Stimulated activated CD8-positive, alpha-beta memory T cell treated with anti-CD3 and anti-CD28 coated beads, Interleukin-15, amount 100 ng/mL, for 4 hours (primary cell): ENCODE measurements around the gene MPRIP.
"Not testable (repeated sequence)": the region's sequence is repeated elsewhere in the genome, so short reads cannot be mapped to it uniquely, and the experiment has no call there.

Source experiments
- DNase-seq, 2 donors: peaks; one replicate each; pipeline ENCODE4 v3.0.0-alpha.2; 2020; ENCODE audit warnings: low read depth in 2 of 2

Gene MPRIP

DNA sequence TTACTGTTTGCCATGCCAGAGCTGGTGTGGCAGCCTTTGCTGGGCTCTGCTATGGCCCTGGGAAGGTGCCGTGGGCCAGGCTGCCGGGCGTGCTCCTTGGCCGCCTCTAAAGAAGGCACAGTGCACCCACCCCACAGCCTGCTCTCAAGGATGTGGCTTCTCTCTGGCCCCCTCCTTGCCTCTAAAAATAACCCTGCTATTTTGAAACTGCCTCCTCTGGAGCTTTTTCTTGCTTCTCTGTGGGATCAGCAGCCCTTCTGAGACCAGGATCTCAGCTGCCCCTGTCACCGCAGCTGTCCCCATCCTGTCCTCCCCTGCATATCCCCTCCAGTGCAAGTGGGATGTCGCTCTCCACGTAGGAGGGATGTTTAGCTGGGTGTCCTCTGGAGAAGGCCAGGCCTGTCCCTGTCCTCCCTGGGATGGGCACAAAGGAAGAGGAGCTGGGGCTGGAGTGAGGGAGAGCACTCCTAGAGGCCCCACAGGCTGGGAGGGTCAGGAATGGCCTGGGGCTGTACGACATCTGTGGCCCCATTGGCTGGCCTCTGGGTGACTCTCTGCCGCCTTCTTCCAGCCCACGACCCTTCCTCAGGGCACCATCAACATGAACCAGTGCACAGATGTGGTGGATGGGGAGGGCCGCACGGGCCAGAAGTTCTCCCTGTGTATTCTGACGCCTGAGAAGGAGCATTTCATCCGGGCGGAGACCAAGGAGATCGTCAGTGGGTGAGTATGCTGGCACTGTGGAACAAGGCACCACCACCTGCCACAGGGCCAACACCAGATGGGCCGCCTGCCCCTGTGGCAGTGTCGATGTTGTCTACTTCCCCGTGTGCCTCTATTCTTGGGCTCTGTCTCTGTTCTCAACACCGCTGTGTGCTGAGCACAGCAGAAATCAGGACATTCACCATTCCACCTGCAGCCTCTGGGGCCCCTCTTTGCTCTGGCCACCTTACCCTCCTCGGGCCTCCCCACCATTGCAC is 84.2 kb downstream of the MPRIP start:
- no peak for DNase-seq

DNA sequence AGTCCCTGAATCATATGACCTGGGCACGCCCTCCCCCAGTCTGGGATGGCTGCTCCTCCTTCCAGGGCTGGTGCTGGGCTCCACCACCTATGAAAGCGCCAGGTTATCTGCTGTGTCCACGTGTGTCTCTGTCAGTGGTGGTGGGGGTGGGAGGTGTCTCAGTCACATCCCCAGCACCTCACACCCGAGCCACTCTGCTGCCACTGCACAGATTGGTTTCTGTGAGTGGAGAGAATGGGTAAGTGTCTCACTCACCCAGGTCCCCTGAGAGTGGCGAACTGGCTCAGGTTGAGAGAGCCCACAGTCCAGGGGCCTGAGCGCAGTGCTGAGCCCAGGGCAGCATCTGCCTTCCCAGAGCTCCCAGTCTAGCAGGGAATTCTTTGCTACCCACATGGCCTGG is 84.9 kb downstream of the MPRIP start:
- DNase-seq: no peak

DNA sequence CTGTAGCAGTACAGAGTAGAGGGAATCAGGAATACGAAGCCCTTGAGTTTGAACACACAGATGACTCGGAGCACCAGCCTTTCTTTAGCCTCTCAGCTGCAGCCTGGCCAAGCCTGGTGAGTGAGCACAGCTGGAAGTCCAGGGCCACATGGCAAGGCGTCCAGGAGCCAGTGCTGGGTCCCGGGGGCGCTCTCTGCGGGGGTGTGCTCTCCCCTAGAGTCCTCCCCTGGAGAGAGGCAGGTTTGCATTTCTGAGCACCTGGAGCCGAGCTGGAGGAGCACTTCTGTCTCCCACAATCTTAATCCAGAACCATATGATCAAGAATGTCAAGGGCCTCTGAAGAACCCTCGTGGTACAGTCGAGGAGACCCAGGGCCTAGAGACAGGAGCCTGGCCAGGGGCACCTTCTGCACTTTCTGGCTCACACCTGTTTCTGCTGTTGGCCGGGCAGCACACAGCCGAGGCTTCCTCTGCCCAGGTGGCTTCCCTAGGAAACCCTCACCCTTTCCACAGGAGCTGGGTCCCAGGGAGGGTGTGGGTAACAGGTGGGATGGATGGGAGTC is 85.6 kb downstream of the MPRIP start:
- no peak for DNase-seq

DNA sequence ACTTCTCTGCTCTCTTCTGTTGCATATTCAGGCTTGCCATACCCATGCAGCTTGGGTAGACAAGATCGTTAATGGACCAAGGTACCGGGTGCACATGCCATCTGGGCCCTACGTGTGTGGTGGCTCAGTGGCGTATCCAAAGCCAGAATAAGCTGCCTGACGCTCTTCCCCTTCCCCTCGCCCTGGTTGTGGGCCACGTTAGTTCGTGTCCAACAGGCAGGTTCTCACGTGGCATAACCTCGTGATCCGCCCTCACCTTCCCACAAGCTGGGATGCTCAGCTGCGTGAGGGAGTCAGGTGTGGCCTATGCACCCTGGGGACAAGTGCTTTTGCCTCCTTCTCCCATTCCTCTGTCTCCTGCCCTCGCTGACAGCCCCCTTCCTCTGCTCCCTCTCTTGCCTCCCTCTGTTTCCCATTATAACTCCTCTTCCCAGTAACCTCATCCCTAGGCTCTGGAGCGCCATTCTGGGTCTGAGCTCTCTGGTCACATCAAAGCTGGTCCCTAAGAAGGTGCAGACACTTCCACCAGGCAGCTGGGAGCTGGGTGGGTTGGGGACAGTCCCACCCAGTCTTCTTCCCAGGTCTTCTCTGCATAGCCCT is 86.3 kb downstream of the MPRIP start:
- no peak for DNase-seq

DNA sequence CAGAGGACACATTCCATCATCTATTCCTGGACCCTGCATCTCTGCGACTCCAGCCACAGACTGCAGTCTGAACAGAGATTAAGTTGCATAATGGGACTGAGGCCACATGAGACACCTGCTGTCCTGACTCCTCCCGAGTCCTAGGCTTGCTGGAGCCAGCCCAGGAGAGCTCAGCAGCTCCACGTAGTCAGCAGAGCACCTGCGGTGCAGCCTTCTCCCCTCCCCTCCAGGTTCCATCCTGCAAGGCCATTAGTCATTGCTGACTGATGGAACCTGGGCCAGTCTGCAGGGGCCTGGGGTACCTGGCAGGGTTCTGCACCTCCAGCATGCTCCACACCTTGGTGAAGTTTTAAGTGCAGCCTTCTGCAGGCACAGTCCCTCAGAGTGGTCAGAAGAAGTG is 87.2 kb downstream of the MPRIP start:
- no peak for DNase-seq

DNA sequence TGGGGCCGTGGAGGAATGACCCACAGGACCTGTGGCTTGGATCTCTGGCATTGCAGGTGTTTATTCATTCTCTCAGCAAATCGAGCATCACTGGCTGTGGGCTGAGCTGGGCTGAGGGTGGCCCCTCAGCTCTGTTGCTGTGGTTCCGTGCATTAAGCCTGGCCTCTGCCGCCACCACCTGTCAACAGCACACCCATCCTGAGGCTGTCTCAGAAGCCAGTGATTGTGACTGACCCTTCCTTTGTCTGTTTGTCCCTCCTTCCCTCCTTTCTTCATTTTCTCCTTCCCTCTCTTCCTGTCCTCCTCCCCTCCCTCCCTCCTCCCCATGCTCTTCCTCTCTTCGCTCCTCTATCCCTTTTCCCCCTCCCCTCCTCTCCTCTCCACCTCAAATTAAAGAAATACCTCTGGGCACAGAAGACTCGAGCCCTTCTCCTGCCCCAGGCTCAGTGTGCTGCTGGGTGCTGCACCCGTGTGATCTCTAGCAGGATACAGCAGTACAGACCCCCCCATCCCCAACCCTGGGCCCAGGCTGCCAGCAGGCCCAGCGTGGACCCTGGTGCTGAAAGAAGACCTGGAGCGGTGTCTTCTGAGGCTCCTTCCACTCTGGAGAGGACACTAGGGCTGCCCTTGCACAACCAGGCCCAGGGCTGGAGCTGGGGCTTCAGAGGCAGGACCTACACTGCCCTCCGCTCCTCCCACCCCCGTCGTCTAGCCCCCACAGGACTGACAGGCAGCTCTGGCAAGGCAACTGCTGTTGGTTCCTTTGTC is 88.0 kb downstream of the MPRIP start:
- no peak for DNase-seq

DNA sequence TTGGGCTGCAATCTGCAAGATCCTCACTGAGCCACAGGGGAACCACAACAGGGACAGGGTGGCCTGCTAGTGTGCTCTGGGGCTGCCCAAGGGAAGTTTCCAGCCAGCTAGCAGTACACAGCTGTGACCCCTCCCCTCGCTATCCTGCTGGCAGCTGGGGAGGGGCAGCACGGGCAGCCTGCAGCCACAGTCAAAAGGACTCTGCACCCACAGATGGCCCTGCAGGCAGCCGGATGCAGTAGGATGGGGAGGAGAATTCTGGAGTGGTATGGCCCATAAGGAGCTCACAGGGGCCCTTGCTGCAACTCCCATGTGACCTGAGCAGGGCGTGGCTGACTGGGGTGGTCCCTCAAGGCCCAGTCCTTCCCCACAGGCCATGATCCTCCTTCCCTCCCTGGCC is 89.6 kb downstream of the MPRIP start:
- no peak for DNase-seq

DNA sequence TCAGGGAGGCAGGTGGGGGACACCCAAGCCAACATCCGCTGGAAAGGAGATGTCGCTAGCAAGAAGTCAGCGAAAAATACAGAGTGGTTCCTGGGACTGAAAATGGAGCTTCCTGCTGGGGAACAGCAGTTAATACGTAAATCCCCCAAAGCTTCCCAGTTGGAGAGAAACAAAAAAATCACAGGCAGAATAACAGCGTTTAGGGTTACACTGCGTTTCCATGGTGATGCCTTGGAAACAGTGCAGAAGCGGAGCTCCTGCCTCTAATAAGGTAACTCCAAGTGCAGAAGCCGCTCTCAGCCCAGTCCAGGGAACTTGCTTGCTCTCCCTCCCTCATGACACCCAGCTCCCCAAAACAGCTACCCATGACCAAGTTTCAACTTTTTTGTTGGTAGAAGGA is 90.5 kb downstream of the MPRIP start:
- no peak for DNase-seq

DNA sequence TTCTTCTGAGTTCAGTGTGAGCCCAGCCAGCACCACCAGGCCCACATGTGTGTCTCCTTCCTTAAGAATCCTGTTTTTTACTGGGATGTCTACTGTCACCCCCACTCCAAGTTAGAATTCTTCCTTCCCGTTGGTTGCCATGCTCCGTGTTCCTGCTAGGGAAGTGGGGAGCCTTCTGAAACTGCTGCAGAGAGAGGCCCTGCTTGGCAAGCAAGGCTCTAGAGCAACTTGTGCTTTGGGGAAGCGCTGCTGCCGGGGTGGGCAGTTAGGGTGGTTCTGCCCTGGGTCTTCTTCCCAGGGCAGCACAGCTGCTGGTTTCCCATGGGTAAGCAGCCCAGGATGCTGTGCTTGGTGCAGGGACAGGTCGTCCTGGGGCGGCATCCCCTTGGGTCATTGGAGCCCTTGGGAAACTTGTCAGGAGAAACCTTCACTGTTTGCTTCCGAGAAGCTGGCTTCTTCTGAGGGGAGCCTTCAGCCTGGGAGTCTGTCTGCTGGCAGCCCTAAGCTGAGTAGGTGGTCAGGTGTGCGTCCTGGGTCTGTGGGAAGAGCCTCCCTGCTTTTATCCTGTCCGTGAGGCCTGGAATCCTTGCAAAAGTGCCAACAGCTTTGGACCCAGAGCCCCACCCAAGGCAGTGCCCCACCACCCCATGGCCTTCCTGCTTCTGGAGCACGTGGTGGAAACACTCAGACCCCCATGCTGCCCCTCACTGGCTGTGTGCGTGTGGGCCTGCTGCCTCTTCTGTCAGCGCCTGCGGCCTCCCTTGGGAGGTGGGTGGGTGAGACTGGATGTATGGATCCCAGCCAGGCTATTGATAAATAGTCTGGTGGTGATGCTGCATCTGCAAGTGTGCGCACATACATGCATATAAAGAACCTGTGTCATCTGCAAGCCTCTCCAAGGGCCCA is 92.0 kb downstream of the MPRIP start:
- DNase-seq: no peak

DNA sequence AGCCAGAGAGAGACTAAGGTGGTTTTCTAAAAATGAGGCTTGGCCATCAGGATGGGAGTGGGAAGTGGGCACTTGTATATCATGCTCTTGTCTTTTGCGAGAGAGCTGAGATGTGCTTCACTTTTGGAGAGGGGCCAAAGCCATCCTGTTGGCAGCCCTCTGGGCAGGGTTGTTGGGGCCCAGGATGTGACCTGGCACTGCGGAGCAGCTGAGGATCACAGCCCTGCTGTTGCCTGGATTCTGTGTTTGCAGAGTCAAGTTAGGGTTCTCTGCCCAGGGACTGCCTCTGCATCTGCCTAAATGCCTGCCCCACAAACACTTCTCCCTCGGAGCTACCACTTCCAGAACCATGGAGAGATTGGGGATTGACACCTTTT is 92.7 kb downstream of the MPRIP start:
- no peak for DNase-seq

DNA sequence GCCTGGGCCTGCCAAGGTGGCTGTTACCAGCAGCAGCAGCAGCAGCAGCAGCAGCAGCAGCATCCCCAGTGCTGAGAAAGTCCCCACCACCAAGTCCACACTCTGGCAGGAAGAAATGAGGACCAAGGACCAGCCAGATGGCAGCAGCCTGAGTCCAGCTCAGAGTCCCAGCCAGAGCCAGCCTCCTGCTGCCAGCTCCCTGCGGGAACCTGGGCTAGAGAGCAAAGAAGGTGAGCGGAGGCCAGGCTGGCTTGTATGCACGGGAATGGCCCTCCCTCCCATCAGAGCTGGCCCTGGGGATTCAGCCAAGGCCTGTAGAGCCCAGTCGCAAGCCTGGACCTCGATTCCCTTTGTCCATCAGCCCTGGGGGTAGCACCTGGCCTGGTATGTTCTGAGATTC is 94.0 kb downstream of the MPRIP start:
- not testable (repeated sequence) for DNase-seq

DNA sequence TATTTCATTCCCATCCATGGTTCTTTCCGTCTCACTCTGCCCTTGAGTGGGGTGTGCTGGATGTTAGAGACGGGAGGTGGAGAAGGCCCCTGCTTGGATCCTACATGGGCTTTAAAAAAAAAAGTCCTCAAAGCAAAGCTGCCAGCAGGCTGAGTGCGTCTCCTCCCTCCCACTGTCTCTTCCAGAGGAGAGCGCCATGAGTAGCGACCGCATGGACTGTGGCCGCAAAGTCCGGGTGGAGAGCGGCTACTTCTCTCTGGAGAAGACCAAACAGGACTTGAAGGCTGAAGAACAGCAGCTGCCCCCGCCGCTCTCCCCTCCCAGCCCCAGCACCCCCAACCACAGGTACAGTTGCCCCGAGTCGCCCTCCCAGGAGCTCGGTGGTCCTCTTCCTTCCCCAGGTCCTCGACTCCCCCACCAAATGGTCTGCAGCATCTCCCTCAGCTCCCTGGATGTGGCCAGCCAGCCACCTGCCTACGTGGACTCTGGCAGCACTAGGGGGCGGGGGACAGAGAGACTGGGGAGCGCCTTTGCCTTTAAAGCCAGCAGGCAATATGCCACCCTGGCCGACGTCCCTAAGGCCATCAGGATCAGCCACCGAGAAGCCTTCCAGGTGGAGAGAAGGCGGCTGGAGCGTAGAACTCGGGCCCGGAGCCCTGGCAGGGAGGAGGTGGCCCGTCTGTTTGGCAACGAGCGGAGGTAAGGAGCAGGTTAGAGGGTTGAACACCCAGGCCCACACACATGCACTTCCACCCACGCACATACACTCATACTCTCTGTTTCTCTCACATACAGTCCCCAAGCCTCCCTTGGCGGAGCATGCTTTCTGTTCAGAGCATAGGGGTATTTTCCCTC is 95.7 kb downstream of the MPRIP start:
- DNase-seq: no peak

DNA sequence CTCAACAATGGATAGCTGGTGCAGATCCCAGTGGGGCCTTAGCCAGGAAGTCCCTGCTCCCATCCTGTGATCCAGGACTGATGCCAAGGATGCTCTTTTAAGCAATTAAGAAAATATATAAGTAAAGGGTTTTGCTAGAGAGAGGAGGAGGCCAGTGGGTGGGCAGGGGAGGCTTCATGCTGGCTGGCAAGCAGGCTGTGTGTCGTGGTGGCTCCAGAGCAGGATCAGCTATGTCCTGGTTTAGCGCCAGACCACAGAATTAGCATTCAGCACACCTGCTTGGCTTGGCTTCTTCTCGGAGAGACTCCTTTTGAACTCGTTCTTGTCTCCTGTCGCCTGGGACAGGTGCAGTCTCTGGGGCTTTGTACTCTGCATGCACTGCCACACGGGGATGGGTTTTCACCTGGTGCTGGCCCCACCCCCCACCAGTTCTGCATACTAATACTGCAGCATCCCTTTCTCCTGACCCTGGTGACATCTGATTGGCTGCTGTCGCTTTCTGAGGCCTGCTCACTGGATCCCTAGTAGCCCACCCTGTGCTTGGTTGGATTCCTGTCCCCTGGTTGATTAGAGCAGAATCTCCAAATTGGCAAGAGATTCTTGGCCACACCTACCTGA is 97.8 kb downstream of the MPRIP start:
- DNase-seq: no peak

DNA sequence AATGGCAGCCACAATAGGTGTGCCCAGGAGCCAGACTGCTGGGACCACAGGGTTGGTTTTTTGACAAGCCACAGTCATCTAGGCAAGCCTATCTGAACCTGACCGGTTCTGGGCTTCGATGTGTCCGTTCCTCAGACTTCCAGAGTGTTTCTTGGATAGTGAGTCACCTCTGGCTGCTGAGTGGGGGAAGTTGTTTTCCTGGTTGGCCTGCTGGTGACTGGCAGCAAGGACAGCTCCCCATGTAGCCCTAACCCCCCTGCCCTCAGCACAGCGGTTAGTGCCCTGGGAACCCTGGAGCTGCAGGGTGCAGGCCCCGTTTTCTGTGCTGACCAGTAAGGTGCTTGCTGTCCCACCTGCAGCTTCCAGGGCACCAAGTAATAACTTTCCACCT is 98.3 kb downstream of the MPRIP start:
- no peak for DNase-seq

DNA sequence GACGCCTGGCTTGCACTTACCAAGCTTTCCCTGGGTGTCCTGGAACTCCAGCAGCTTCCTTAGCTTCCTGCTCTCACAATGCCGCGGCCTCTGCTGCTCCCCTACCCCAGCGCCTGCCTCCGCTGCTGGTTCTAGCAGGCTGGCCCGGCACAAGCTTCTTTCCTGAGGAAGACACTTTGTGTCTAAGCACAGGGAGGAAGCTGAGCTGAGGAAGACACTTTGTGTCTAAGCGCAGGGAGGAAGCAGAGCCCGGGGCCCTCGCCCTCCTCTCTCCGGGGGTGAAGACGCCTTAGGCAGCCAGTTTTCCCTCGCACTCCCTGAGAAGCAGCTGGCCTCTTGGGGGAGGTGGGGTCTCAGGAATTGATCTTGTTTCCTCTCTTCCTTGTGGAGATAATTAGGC is 99.0 kb downstream of the MPRIP start:
- no peak for DNase-seq

DNA sequence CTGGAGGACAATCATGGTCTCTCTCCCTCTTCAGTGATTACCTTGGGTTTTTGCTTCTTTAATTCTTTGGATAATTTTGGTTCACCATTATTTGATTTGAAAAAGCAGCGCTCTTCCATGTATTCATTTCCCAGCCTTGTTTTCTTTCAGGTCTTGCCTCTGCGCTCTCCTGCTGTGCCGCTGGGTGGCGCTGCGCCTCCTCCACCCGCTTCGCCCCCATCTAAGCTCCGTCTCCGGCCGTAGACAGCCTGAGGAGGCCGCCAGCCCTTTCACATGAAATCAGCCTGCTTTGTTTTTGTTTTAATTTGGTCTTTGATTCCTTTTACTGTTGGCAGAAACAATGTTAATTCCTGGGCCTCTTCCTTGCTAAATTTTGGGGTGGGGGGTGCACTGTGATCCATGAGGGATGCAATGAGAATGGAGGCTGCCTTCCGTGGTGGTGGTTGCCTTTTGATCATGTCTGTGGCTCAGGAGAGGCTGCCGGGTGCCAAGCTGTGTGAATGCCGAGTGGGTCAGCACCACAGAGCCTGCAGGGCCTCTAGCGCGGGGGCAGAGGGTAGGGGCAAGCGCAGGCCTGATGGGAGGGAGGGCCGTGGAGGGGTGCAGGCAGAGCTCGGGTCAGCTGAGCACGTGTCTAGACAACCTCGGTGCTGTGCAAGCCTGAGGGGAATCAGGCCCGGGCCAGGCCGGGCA is 99.7 kb downstream of the MPRIP start:
- DNase-seq: no peak

DNA sequence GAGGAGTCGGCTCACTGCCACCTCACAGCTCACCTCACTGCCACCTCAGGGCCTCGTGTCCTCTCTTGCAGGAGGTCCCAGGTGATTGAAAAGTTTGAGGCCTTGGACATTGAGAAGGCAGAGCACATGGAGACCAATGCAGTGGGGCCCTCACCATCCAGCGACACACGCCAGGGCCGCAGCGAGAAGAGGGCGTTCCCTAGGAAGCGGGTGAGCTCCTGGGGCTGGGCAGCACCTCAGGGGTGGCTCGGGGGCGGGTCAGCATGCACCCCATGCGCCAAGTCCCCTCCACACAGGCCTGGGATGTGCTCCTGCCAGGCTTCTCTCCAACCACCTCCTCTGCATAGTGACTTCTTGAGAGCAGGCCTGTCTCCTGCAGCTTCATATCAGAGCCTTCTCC is 100.3 kb downstream of the MPRIP start:
- no peak for DNase-seq

DNA sequence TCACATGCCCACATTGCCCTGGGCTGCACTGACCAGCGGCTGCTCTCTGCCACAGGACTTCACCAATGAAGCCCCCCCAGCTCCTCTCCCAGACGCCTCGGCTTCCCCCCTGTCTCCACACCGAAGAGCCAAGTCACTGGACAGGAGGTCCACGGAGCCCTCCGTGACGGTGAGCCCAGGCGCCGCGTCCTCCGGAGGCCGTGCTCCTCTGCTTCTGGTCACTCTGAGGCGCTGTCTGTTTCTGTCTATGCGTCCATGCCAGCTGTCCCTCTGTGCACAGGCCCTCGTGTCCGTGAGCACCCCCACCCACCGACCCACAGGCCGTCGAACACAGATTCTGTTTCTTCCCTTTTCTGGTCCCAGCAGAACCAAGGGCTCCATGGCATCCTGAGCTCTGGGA is 101.2 kb downstream of the MPRIP start:
- no peak for DNase-seq

DNA sequence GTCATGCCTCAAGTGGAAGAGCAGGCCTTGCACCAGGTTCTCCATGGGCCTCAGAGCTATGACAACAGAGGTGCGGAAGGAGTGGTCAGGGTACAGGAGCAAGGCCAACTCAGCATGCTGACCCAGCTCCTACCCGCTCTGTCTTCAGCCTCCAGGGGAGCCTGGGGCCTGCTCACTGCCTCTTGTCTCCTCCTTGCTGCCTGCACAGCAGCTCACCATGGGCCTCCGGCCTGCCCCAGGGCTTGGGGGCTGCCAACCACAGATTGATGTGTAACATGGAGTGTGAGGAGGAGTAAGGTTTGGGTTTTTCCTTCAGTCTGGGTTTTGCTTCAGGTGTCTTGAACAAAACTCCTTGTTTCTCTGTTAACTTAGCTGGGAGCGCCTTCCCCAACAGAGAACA is 101.8 kb downstream of the MPRIP start:
- DNase-seq: no peak
